K562 (cell line): ENCODE measurements around the gene CHMP2A. TPM values are rescaled to one million over a fixed set of nuclear protein-coding genes. Genes with fewer than 3 reads are reported as not detected.
A peak's percentile ranks its signal among the peaks of the same experiment; 100 is the strongest.

Source experiments
- CBX2 ChIP-seq: fragments of 200-600 bp; sonication (generic); IDR thresholded peaks from one replicate; pipeline ENCODE4 v1.6.1; 2012; ENCODE audit warnings: mild to moderate bottlenecking, low read length, inconsistent platforms; ENCODE audit not compliant: insufficient read depth, poor library complexity, severe bottlenecking
- MAFG ChIP-seq: fragments of 450-650 bp; conservative IDR thresholded peaks from 2 replicates; pipeline ENCODE4 v1.6.1; 2016; ENCODE audit warnings: missing genetic modification characterization, missing compliant biosample characterization
- MXI1 ChIP-seq: IDR thresholded peaks from 2 replicates; pipeline ENCODE4 v1.6.1; 2011; ENCODE audit warnings: low read depth, mild to moderate bottlenecking, improper control_type of control experiment, low read length
- NR3C1 ChIP-seq: sonication (generic); formaldehyde crosslinking; IDR thresholded peaks from 2 replicates; pipeline ENCODE4 v1.8.1; 2022; ENCODE audit warnings: missing genetic modification reagents
- PHF21A ChIP-seq: fragments of 450-650 bp; IDR thresholded peaks from 2 replicates; pipeline ENCODE4 v1.6.1; 2017; ENCODE audit warnings: low read depth, borderline replicate concordance
- POLR2G ChIP-seq: fragments of 200-400 bp; formaldehyde crosslinking; IDR thresholded peaks from 2 replicates; pipeline ENCODE4 v1.6.1; 2017; ENCODE audit warnings: low read depth, mild to moderate bottlenecking, antibody characterized with exemption, low read length, moderate library complexity
- RBM15 ChIP-seq: fragments of 200-400 bp; formaldehyde crosslinking; IDR thresholded peaks from 2 replicates; pipeline ENCODE4 v1.6.1; 2018; ENCODE audit warnings: mild to moderate bottlenecking, low read length, moderate library complexity; ENCODE audit not compliant: insufficient read depth
- RHOXF2B ChIP-seq: fragments of 250-450 bp; sonication (Bioruptor Pico); conservative IDR thresholded peaks from 2 replicates; pipeline ENCODE4 v1.5.1; 2021
- ZFP36 ChIP-seq: fragments of 150-350 bp; IDR thresholded peaks from 2 replicates; pipeline ENCODE4 v1.6.1; 2018; ENCODE audit warnings: low read length, low read depth; ENCODE audit not compliant: partially characterized antibody
- ZNF121 ChIP-seq: sonication (generic); formaldehyde crosslinking; conservative IDR thresholded peaks from 2 replicates; pipeline ENCODE4 v1.8.0; 2022; ENCODE audit warnings: missing genetic modification reagents
- ZNF133 ChIP-seq: fragments of 250-450 bp; sonication (Bioruptor Pico); IDR thresholded peaks from 2 replicates; pipeline ENCODE4 v1.4.0; 2020; ENCODE audit warnings: mild to moderate bottlenecking
- polyA plus RNA-seq, 8 experiments: library from polyadenylated mRNA; depleted of rRNA in 4 of 8; stranded (reverse) in 5 of 8; unstranded in 3 of 8; fragments of >200 nt; fragmentation: Nextera tagmentation in 2 of 8; fragmentation: Illumina TruSeq in 1 of 8; extraction: Ambion mirVana in 2 of 8; extraction: Trizol in 1 of 8; gene quantifications; 2 replicates each; pipeline versions ENCODE4 v1.2.1 to v1.2.3, GENCODE V29; 2011 to 2014; ENCODE audit warnings: inconsistent platforms in 1 of 8, missing spikeins in 1 of 8
- total RNA-seq, 7 experiments: library from RNA; depleted of rRNA in 6 of 7; stranded (reverse); fragments of >200 nt in 6 of 7; fragmentation: Illumina TruSeq in 2 of 7; extraction: Trizol in 2 of 7; gene quantifications; 2 replicates each; pipeline versions ENCODE4 v1.2.1 to v1.2.3, GENCODE V29; 2011 to 2021; ENCODE audit warnings: low replicate concordance in 1 of 7
- TF ChIP-seq, protein P1 (sequence below): sonication (generic); formaldehyde crosslinking; IDR thresholded peaks from 2 replicates; pipeline ENCODE4 v1.8.0; 2022; ENCODE audit warnings: mild to moderate bottlenecking, missing genetic modification reagents
- TF ChIP-seq, protein P2 (sequence below): fragments of 250-450 bp; sonication (Bioruptor Pico); IDR thresholded peaks from 2 replicates; pipeline ENCODE4 v1.8.0; 2021; ENCODE audit warnings: borderline replicate concordance, mild to moderate bottlenecking, moderate library complexity; ENCODE audit not compliant: poor library complexity, severe bottlenecking
- TF ChIP-seq, protein P3 (sequence below), 2 experiments: fragments of 450-650 bp in 1 of 2; sonication (generic) in 1 of 2; formaldehyde crosslinking; conservative IDR thresholded peaks; 2 replicates each; pipeline versions ENCODE4 v1.4.0 to v1.8.1; 2020 to 2022; ENCODE audit warnings: mild to moderate bottlenecking in 1 of 2, missing genetic modification reagents in 1 of 2
- TF ChIP-seq, protein P4 (sequence below): sonication (generic); formaldehyde crosslinking; IDR thresholded peaks from 2 replicates; pipeline ENCODE4 v1.9.0; 2022; ENCODE audit warnings: mild to moderate bottlenecking, missing genetic modification reagents
- TF ChIP-seq, protein P5 (sequence below): sonication (generic); formaldehyde crosslinking; IDR thresholded peaks from 2 replicates; pipeline ENCODE4 v1.8.1; 2023; ENCODE audit warnings: mild to moderate bottlenecking, missing genetic modification reagents
- TF ChIP-seq, protein P6 (sequence below): fragments of 450-650 bp; formaldehyde crosslinking; IDR thresholded peaks from 2 replicates; pipeline ENCODE4 v1.4.0; 2020; ENCODE audit warnings: mild to moderate bottlenecking

CHMP2A gene
- total and polyA plus RNA-seq, 9 of the 15 experiments (the other 6 are each of a cell fraction or from before 2014, with no cell fraction given), result 57.6 to 159 (median 87.2) TPM

DNA sequence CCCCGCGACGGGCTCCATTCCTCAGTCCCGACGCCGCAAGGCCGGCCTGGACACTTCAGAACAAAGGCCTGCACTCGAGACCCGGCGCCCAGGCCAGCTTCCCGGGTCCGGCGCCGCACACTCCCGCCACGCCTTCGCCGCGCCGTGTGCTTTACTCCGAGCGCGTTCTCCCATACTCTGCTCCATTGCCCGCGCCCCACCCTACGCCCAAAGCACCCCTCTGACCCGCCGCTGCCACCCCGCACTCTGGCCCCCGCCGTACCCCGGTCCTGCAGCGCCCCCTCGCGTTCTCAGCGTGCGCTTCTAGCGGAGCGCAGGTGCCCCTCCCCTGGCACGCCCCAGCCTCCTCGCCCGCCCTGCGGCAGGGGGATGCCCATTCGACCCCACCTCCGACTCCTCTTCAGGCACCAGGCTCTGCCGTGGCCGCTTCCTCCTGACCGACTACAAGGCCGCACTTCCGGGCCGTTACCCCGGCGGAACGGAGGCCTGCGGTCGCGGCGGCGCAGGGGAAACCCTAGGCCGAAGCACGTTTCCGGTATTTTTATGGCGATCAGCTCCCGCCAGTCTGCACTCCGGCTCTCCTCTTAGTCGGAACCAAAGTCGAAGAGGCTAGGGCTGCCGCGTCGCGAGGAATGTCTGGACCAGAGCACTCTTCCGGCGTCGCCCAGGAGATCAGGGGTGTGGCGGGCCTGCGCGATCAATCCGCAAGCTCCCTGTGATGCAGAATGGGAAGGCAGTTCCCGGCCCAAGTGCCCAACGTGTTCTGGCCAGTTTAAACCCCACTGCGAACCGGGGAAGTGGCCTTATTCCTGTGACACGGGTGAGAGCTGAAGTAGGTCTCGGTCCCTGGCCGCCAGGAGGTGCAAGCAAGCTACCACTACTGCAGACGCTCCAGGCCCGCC lies 35.3 kb downstream of the CHMP2A start, which contains the start of gene ZBTB45 (continued):
- no peak for TF ChIP-seq RHOXF2B (CRISPR knock-in tag)
- TF ChIP-seq, protein P1, sequence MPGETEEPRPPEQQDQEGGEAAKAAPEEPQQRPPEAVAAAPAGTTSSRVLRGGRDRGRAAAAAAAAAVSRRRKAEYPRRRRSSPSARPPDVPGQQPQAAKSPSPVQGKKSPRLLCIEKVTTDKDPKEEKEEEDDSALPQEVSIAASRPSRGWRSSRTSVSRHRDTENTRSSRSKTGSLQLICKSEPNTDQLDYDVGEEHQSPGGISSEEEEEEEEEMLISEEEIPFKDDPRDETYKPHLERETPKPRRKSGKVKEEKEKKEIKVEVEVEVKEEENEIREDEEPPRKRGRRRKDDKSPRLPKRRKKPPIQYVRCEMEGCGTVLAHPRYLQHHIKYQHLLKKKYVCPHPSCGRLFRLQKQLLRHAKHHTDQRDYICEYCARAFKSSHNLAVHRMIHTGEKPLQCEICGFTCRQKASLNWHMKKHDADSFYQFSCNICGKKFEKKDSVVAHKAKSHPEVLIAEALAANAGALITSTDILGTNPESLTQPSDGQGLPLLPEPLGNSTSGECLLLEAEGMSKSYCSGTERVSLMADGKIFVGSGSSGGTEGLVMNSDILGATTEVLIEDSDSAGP, result 0 out of 2 replicates have a peak, but pooled peaks have one; percentile 64
- TF ChIP-seq CBX2, result no peak
- TF ChIP-seq, protein P2, sequence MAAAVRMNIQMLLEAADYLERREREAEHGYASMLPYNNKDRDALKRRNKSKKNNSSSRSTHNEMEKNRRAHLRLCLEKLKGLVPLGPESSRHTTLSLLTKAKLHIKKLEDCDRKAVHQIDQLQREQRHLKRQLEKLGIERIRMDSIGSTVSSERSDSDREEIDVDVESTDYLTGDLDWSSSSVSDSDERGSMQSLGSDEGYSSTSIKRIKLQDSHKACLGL, result no peak
- TF ChIP-seq, protein P3, sequence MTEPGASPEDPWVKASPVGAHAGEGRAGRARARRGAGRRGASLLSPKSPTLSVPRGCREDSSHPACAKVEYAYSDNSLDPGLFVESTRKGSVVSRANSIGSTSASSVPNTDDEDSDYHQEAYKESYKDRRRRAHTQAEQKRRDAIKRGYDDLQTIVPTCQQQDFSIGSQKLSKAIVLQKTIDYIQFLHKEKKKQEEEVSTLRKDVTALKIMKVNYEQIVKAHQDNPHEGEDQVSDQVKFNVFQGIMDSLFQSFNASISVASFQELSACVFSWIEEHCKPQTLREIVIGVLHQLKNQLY (CRISPR knock-in tag; conservative IDR thresholded peaks at IDR 0.05), result no peak
- peak; percentile 96 for TF ChIP-seq POLR2G
- TF ChIP-seq, protein P4, sequence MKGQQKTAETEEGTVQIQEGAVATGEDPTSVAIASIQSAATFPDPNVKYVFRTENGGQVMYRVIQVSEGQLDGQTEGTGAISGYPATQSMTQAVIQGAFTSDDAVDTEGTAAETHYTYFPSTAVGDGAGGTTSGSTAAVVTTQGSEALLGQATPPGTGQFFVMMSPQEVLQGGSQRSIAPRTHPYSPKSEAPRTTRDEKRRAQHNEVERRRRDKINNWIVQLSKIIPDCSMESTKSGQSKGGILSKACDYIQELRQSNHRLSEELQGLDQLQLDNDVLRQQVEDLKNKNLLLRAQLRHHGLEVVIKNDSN, result no peak
- TF ChIP-seq RBM15, result no peak
- TF ChIP-seq NR3C1 (CRISPR knock-in tag), result peak; percentile 85
- peak; percentile 2; the same call in 1 of the 2 replicates for TF ChIP-seq MXI1
- peak; percentile 25 for TF ChIP-seq ZFP36
- TF ChIP-seq, protein P5, sequence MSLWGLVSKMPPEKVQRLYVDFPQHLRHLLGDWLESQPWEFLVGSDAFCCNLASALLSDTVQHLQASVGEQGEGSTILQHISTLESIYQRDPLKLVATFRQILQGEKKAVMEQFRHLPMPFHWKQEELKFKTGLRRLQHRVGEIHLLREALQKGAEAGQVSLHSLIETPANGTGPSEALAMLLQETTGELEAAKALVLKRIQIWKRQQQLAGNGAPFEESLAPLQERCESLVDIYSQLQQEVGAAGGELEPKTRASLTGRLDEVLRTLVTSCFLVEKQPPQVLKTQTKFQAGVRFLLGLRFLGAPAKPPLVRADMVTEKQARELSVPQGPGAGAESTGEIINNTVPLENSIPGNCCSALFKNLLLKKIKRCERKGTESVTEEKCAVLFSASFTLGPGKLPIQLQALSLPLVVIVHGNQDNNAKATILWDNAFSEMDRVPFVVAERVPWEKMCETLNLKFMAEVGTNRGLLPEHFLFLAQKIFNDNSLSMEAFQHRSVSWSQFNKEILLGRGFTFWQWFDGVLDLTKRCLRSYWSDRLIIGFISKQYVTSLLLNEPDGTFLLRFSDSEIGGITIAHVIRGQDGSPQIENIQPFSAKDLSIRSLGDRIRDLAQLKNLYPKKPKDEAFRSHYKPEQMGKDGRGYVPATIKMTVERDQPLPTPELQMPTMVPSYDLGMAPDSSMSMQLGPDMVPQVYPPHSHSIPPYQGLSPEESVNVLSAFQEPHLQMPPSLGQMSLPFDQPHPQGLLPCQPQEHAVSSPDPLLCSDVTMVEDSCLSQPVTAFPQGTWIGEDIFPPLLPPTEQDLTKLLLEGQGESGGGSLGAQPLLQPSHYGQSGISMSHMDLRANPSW (CRISPR knock-in tag), result no peak; the same call in 1 of the 2 replicates
- no peak for TF ChIP-seq ZNF121 (CRISPR knock-in tag)
- no peak for TF ChIP-seq ZNF133 (CRISPR knock-in tag)
- peak; percentile 76; the same call in 1 of the 2 replicates for TF ChIP-seq PHF21A
- TF ChIP-seq, protein P6, sequence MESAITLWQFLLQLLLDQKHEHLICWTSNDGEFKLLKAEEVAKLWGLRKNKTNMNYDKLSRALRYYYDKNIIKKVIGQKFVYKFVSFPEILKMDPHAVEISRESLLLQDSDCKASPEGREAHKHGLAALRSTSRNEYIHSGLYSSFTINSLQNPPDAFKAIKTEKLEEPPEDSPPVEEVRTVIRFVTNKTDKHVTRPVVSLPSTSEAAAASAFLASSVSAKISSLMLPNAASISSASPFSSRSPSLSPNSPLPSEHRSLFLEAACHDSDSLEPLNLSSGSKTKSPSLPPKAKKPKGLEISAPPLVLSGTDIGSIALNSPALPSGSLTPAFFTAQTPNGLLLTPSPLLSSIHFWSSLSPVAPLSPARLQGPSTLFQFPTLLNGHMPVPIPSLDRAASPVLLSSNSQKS (CRISPR knock-in tag), result no peak
- no peak for TF ChIP-seq MAFG (tag)
